K562 (cell line): ENCODE results near the gene ZBTB47. TPM values are rescaled to one million over a fixed set of nuclear protein-coding genes. Genes with fewer than 3 reads are reported as not detected.

Experiments
- KAT8 ChIP-seq: fragments of 450-650 bp; IDR thresholded peaks from 2 replicates; pipeline ENCODE4 v1.6.1; 2016; ENCODE audit warnings: low read depth, mild to moderate bottlenecking
- TRIM28 ChIP-seq: fragments of 450-650 bp; IDR thresholded peaks from 2 replicates; pipeline ENCODE4 v1.6.1; 2017
- ZNF668 ChIP-seq: fragments of 250-450 bp; sonication (Bioruptor Pico); IDR thresholded peaks from 2 replicates; pipeline ENCODE4 v1.8.0; 2022; ENCODE audit warnings: mild to moderate bottlenecking, inconsistent platforms
- polyA plus RNA-seq, 8 experiments: library from polyadenylated mRNA; depleted of rRNA in 4 of 8; stranded (reverse) in 5 of 8; unstranded in 3 of 8; fragments of >200 nt; fragmentation: Nextera tagmentation in 2 of 8; fragmentation: Illumina TruSeq in 1 of 8; extraction: Ambion mirVana in 2 of 8; extraction: Trizol in 1 of 8; gene quantifications; 2 replicates each; pipeline versions ENCODE4 v1.2.1 to v1.2.3, GENCODE V29; 2011 to 2014; ENCODE audit warnings: inconsistent platforms in 1 of 8, missing spikeins in 1 of 8
- total RNA-seq, 7 experiments: library from RNA; depleted of rRNA in 6 of 7; stranded (reverse); fragments of >200 nt in 6 of 7; fragmentation: Illumina TruSeq in 2 of 7; extraction: Trizol in 2 of 7; gene quantifications; 2 replicates each; pipeline versions ENCODE4 v1.2.1 to v1.2.3, GENCODE V29; 2011 to 2021; ENCODE audit warnings: low replicate concordance in 1 of 7
- TF ChIP-seq, protein P1 (sequence below): sonication (generic); formaldehyde crosslinking; IDR thresholded peaks from 2 replicates; pipeline ENCODE4 v1.8.1; 2023; ENCODE audit warnings: mild to moderate bottlenecking, missing genetic modification reagents
- TF ChIP-seq, protein P2 (sequence below): fragments of 450-650 bp; IDR thresholded peaks from 2 replicates; pipeline ENCODE4 v1.6.1; 2014; ENCODE audit warnings: low read depth, mild to moderate bottlenecking, moderate library complexity, borderline replicate concordance
- TF ChIP-seq, protein P3 (sequence below): fragments of 150-350 bp; IDR thresholded peaks from 2 replicates; pipeline ENCODE4 v1.6.1; 2014; ENCODE audit warnings: low read depth, mild to moderate bottlenecking, low read length, borderline replicate concordance
- TF ChIP-seq, protein P4 (sequence below): fragments of 250-450 bp; sonication (Bioruptor Pico); IDR thresholded peaks from 2 replicates; pipeline ENCODE4 v1.4.0; 2020; ENCODE audit warnings: mild to moderate bottlenecking, moderate library complexity

Gene ZBTB47
- total and polyA plus RNA-seq, 9 of the 15 experiments (the other 6 are each of a cell fraction or from before 2014, with no cell fraction given), result 0.11 to 4.6 (median 1.7) TPM; not detected in 1

DNA sequence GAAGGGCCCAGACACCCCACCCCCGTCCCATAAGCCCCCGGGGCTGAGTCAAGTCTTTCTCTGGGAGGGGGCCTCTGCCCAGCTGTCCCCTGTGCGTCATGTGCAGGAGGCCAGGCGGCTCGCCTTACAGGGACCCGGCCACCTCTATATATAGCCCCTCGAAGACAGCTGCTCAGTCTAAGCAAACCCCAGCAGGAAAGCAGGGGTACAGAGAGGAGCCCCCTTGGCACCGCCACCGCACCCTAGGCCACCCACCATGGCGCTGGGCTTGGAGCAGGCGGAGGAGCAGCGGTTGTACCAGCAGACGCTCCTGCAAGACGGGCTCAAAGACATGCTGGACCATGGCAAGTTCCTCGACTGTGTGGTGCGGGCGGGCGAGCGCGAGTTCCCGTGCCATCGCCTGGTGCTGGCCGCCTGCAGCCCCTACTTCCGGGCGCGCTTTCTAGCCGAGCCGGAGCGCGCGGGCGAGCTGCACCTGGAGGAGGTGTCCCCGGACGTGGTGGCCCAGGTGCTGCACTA is 31.9 kb downstream of the ZBTB47 start, which contains the start of gene KLHL40 (continued):
- TF ChIP-seq, protein P1, sequence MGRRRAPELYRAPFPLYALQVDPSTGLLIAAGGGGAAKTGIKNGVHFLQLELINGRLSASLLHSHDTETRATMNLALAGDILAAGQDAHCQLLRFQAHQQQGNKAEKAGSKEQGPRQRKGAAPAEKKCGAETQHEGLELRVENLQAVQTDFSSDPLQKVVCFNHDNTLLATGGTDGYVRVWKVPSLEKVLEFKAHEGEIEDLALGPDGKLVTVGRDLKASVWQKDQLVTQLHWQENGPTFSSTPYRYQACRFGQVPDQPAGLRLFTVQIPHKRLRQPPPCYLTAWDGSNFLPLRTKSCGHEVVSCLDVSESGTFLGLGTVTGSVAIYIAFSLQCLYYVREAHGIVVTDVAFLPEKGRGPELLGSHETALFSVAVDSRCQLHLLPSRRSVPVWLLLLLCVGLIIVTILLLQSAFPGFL, result no peak
- TF ChIP-seq, protein P2, sequence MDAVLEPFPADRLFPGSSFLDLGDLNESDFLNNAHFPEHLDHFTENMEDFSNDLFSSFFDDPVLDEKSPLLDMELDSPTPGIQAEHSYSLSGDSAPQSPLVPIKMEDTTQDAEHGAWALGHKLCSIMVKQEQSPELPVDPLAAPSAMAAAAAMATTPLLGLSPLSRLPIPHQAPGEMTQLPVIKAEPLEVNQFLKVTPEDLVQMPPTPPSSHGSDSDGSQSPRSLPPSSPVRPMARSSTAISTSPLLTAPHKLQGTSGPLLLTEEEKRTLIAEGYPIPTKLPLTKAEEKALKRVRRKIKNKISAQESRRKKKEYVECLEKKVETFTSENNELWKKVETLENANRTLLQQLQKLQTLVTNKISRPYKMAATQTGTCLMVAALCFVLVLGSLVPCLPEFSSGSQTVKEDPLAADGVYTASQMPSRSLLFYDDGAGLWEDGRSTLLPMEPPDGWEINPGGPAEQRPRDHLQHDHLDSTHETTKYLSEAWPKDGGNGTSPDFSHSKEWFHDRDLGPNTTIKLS, result no peak
- TF ChIP-seq, protein P3, sequence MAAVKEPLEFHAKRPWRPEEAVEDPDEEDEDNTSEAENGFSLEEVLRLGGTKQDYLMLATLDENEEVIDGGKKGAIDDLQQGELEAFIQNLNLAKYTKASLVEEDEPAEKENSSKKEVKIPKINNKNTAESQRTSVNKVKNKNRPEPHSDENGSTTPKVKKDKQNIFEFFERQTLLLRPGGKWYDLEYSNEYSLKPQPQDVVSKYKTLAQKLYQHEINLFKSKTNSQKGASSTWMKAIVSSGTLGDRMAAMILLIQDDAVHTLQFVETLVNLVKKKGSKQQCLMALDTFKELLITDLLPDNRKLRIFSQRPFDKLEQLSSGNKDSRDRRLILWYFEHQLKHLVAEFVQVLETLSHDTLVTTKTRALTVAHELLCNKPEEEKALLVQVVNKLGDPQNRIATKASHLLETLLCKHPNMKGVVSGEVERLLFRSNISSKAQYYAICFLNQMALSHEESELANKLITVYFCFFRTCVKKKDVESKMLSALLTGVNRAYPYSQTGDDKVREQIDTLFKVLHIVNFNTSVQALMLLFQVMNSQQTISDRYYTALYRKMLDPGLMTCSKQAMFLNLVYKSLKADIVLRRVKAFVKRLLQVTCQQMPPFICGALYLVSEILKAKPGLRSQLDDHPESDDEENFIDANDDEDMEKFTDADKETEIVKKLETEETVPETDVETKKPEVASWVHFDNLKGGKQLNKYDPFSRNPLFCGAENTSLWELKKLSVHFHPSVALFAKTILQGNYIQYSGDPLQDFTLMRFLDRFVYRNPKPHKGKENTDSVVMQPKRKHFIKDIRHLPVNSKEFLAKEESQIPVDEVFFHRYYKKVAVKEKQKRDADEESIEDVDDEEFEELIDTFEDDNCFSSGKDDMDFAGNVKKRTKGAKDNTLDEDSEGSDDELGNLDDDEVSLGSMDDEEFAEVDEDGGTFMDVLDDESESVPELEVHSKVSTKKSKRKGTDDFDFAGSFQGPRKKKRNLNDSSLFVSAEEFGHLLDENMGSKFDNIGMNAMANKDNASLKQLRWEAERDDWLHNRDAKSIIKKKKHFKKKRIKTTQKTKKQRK, result no peak
- no peak for TF ChIP-seq KAT8
- TF ChIP-seq TRIM28, result no peak
- TF ChIP-seq, protein P4, sequence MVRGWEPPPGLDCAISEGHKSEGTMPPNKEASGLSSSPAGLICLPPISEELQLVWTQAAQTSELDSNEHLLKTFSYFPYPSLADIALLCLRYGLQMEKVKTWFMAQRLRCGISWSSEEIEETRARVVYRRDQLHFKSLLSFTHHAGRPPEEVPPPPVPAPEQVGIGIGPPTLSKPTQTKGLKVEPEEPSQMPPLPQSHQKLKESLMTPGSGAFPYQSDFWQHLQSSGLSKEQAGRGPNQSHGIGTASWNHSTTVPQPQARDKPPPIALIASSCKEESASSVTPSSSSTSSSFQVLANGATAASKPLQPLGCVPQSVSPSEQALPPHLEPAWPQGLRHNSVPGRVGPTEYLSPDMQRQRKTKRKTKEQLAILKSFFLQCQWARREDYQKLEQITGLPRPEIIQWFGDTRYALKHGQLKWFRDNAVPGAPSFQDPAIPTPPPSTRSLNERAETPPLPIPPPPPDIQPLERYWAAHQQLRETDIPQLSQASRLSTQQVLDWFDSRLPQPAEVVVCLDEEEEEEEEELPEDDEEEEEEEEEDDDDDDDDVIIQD (CRISPR knock-in tag), result no peak
- no peak for TF ChIP-seq ZNF668 (CRISPR knock-in tag)
